Sigmoid colon (tissue), 7 donors: Measurements from ENCODE around the gene B3GALNT1. TPM values are rescaled to one million over a fixed set of nuclear protein-coding genes. Genes with fewer than 3 reads are reported as not detected.

Source experiments
- DNase-seq: peaks from one replicate; pipeline ENCODE4 v3.0.0-alpha.2; 2019
- H3K27ac ChIP-seq, 4 donors: fragments of 200-600 bp; sonication (generic); one replicate each; pipeline ENCODE4 v1.5.1; 2016 to 2019; ENCODE audit warnings: mild to moderate bottlenecking in 1 of 4
- H3K27me3 ChIP-seq, 3 donors: fragments of 200-600 bp; sonication (generic); one replicate each; pipeline ENCODE4 v1.5.1; 2019; ENCODE audit warnings: mild to moderate bottlenecking in 1 of 3
- H3K36me3 ChIP-seq, 4 donors: fragments of 200-600 bp; sonication (generic); one replicate each; pipeline ENCODE4 v1.5.1; 2016 to 2019
- H3K4me1 ChIP-seq, 4 donors: fragments of 200-600 bp; sonication (generic); one replicate each; pipeline ENCODE4 v1.5.1; 2017 to 2019
- H3K4me3 ChIP-seq, 4 donors: fragments of 200-600 bp; sonication (generic); one replicate each; pipeline ENCODE4 v1.5.1; 2017 to 2019; ENCODE audit warnings: mild to moderate bottlenecking in 2 of 4, moderate library complexity in 1 of 4
- H3K9me3 ChIP-seq, 4 donors: fragments of 200-600 bp in 3 of 4; sonication (generic) in 3 of 4; one replicate each; pipeline versions ENCODE4 v1.5.1 to v1.6.1; 2013 to 2019
- EP300 ChIP-seq, 4 donors: sonication (generic); formaldehyde crosslinking; IDR thresholded peaks; one replicate each; pipeline ENCODE4 v1.6.1; 2017; ENCODE audit warnings: antibody characterized with exemption in 4 of 4
- POLR2A ChIP-seq, 2 donors: fragments of 450-650 bp; IDR thresholded peaks; one replicate each; pipeline ENCODE4 v1.6.1; 2016; ENCODE audit warnings: antibody characterized with exemption in 2 of 2, mild to moderate bottlenecking in 2 of 2, moderate library complexity in 2 of 2
- POLR2AphosphoS5 ChIP-seq, 4 donors: sonication (generic); formaldehyde crosslinking; IDR thresholded peaks; one replicate each; pipeline ENCODE4 v1.6.1; 2017; ENCODE audit warnings: antibody characterized with exemption in 4 of 4
- WGBS, 2 donors: extraction: QIAGEN DNeasy Blood & Tissue Kit; methylation state at CpG; one replicate each; pipeline ENCODE4 v1.1.7; 2013; 5-methylcytosine and 5-hydroxymethylcytosine counted together
- intact Hi-C: fragments of 100-400 bp; cut with DNase I; formaldehyde crosslinking; loops from one replicate; pipeline ENCODE4 v1.15.1; 2023
- polyA plus RNA-seq, 3 donors: library from polyadenylated mRNA; stranded (reverse); fragments of 200-250 nt; gene quantifications; one replicate each; pipeline ENCODE4 v1.2.3, GENCODE V29; 2013
- total RNA-seq, 4 donors: library from RNA; depleted of rRNA; stranded (reverse); fragments of >200 nt; gene quantifications; one replicate each; pipeline ENCODE4 v1.1.0, GENCODE V29; 2016
- TF ChIP-seq, protein P1 (sequence below), 4 experiments: fragments of 450-650 bp in 3 of 4; fragments of 200-600 bp in 1 of 4; IDR thresholded peaks; one replicate each; pipeline ENCODE4 v1.5.1; 2016 to 2019; ENCODE audit warnings: antibody characterized with exemption in 4 of 4, mild to moderate bottlenecking in 3 of 4, moderate library complexity in 2 of 4
- donor health status: healthy with polysubstance abuse.
- donor health status: Bipolar disorder and iron deficiency.
- donor health status: healthy.

Gene B3GALNT1, protein sequence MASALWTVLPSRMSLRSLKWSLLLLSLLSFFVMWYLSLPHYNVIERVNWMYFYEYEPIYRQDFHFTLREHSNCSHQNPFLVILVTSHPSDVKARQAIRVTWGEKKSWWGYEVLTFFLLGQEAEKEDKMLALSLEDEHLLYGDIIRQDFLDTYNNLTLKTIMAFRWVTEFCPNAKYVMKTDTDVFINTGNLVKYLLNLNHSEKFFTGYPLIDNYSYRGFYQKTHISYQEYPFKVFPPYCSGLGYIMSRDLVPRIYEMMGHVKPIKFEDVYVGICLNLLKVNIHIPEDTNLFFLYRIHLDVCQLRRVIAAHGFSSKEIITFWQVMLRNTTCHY
- total RNA-seq, result 1 to 10 TPM; 2.1 to 5.4 (median 5.0) TPM
- 1 to 10 TPM in 2 of 3 donors, under 1 TPM in 1; 0.60 to 2.5 (median 1.4) TPM for polyA plus RNA-seq

DNA sequence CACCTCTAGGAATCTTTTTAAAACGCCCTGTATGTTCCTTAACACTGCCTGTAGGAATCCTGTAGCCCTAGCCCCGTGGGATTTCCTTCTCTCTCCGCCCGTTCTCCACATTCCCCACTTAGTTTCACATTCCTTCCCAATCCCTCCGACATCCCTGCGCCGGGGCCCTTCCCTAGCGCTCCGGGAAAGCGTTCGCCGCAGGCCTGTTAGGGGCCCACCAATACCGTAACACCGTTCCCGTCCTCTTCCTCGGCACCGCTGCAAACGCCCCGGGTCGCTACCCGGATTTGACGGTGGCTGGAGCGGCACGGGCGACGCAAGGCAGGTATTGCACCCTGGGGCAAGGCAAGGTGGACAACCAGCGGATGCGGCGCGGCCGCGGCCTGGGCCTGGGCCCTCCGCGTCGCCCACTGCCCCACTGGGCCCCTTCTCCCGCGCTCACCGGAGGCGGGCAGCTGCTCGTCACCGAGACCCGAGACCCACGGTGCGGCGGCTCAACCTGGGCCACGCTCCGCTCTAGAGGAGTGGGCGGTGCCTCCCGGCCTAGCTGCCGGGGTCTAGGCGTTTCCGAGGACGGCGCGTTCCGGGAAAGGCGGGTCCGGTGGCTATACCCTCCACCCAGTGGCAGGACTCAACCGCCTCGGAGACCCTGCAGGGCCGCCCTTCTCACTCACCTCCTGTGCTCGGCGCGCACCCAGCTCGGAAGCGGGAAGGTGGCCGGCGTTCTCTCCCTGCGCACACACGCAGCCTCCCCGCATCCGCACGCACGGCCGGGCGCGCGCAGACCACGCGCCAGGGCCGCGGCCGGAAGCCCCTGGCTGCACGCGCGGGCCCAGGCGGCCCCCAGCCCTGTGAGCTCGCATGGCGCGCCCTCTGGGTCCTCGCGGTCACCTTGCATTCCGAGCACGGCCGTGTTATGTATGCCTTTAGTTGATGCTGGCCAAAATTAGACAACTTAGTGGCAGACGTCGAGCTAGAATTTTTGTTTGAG lies at the start of gene B3GALNT1:
Gene B3GALNT1, minus strand, starts transcription at position 789 of the 991 bp plus-strand sequence. CDS start 18,595 bp downstream, outside the sequence.
- intact Hi-C loops, result no loop called here
- peak within 1 kb of the TSS; percentile 55 to 82 (median 64) for H3K4me3 ChIP-seq
- no peaks in the 10 kb centered on the region for H3K27me3 ChIP-seq
- peaks cover 0 to 4% (median 2%) of the 10 kb centered on the region in 4 donors for H3K4me1 ChIP-seq
- peaks cover 0 to 3% (median 0%) of the 10 kb centered on the region in 4 donors for H3K9me3 ChIP-seq
- peak within 1 kb of the TSS in 3 of 4 donors; percentile 55 to 76 (median 57) for H3K27ac ChIP-seq
- WGBS, 2 donors, result 1 to 2% methylated on average over 97 of the region's 97 CpGs
- no peaks in the 10 kb centered on the region for H3K36me3 ChIP-seq
- no peak for TF ChIP-seq POLR2AphosphoS5 (IDR thresholded peaks at IDR 0.05)
- TF ChIP-seq POLR2A (IDR thresholded peaks at IDR 0.05), result no peak
- TF ChIP-seq EP300 (IDR thresholded peaks at IDR 0.05), result no peak
- TF ChIP-seq, protein P1, sequence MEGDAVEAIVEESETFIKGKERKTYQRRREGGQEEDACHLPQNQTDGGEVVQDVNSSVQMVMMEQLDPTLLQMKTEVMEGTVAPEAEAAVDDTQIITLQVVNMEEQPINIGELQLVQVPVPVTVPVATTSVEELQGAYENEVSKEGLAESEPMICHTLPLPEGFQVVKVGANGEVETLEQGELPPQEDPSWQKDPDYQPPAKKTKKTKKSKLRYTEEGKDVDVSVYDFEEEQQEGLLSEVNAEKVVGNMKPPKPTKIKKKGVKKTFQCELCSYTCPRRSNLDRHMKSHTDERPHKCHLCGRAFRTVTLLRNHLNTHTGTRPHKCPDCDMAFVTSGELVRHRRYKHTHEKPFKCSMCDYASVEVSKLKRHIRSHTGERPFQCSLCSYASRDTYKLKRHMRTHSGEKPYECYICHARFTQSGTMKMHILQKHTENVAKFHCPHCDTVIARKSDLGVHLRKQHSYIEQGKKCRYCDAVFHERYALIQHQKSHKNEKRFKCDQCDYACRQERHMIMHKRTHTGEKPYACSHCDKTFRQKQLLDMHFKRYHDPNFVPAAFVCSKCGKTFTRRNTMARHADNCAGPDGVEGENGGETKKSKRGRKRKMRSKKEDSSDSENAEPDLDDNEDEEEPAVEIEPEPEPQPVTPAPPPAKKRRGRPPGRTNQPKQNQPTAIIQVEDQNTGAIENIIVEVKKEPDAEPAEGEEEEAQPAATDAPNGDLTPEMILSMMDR (IDR thresholded peaks at IDR 0.05), result no peak
- peak; percentile 67 for DNase-seq

DNA sequence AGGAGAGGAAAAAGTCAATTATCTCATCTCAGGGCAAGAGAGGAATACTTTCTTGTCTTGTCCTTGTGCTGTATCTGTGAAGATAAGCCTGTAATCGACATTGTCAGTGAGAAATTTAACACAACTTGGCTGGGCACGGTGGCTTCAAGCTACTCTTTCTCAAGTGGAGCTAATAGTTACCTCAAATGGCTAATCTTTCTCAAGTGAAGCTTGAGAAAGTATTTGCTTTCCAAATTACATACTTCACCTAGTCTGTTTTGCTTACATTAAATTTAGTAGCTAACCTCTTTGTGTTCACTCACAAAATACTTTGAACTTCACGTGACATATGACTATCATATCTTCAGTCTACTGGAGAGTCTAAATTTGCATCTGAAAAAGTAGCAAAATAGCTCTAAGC lies 48.3 kb upstream of the B3GALNT1 start:
- intact Hi-C loops, result no loop called here
- Histone ChIP-seq H3K27me3 (no peaks in the 10 kb centered on the region), H3K4me3 (no peak overlapping the region), H3K36me3 (no peaks in the 10 kb centered on the region), H3K4me1 (no peaks in the 10 kb centered on the region), H3K9me3 (no peaks in the 10 kb centered on the region), H3K27ac (no peak overlapping the region)
- no peak for DNase-seq
- TF ChIP-seq, protein P1 (IDR thresholded peaks at IDR 0.05), result no peak
- no peak for TF ChIP-seq EP300 (IDR thresholded peaks at IDR 0.05)
- no peak for TF ChIP-seq POLR2A (IDR thresholded peaks at IDR 0.05)
- TF ChIP-seq POLR2AphosphoS5 (IDR thresholded peaks at IDR 0.05), result no peak
- WGBS, 2 donors, result 45 to 68% methylated on average over 3 of the region's 3 CpGs

DNA sequence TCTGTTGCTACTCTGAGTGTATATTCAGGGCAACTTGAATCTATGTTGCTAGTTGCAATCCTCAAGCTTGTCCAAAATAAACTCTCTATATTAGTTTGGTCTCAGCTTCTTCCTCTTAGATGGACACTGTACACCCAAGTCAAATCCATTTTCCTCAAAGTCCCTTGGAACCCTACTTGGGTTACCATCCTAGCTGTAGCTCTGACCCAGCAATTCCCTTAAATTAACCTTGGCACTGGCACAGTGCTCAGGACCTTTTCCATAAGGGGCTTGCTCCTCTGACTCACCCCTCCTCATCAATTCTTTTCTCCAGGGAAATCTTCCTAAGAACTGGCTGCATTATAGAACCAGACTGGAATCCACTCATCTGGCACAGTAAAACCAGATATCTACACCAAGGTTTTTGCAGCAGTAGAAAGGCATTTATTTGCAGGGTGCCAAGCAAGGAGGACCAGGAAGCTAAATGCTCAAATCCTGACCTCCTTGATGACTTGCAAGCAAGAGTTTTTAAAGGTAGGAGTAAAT lies 44.9 kb upstream of the B3GALNT1 start:
- Histone ChIP-seq H3K36me3 (no peaks in the 10 kb centered on the region), H3K9me3 (no peaks in the 10 kb centered on the region), H3K27ac (no peak overlapping the region), H3K4me3 (no peak overlapping the region), H3K4me1 (no peaks in the 10 kb centered on the region), H3K27me3 (no peaks in the 10 kb centered on the region)
- intact Hi-C loops, result no loop called here
- DNase-seq, result no peak
- TF ChIP-seq, protein P1 (IDR thresholded peaks at IDR 0.05), result no peak
- TF ChIP-seq POLR2AphosphoS5 (IDR thresholded peaks at IDR 0.05), result no peak
- TF ChIP-seq EP300 (IDR thresholded peaks at IDR 0.05), result no peak
- TF ChIP-seq POLR2A (IDR thresholded peaks at IDR 0.05), result no peak

DNA sequence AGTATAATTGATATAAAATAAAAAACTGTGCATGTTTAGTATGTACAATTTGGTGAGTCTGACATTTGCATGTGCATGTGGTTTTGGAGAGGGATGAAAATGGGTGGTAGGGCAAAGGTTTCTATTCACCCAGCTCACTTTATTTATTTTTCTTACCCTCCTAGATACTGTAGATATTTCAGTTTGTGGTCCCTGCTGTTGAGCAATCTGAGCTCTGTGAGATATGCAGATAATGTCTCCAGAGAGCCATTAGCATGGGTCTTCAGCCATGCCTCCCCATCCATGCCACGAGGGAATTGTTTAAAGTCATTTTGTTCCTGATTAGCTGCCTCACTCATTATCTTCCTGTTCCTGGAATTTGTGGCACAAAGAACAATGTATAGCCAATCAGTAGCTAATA lies 44.4 kb upstream of the B3GALNT1 start:
- Histone ChIP-seq H3K36me3 (no peaks in the 10 kb centered on the region), H3K27me3 (no peaks in the 10 kb centered on the region), H3K27ac (no peak overlapping the region), H3K4me3 (no peak overlapping the region), H3K9me3 (no peaks in the 10 kb centered on the region), H3K4me1 (no peaks in the 10 kb centered on the region)
- intact Hi-C loops, result no loop called here
- TF ChIP-seq POLR2AphosphoS5 (IDR thresholded peaks at IDR 0.05), result no peak
- TF ChIP-seq POLR2A (IDR thresholded peaks at IDR 0.05), result no peak
- TF ChIP-seq, protein P1 (IDR thresholded peaks at IDR 0.05), result no peak
- no peak for TF ChIP-seq EP300 (IDR thresholded peaks at IDR 0.05)
- WGBS, 2 donors, result 17 to 39% methylated on average over 1 of the region's 1 CpG
- no peak for DNase-seq
